Osteoblast (primary cell): ENCODE measurements around the gene CYS1. TPM values are rescaled to one million over a fixed set of nuclear protein-coding genes. Genes with fewer than 3 reads are reported as not detected.

Source experiments
- DNase-seq: peaks from one replicate; pipeline ENCODE4 v3.0.0; 2011; ENCODE audit warnings: low spot score, mixed read lengths; ENCODE audit not compliant: insufficient read length; ENCODE audit errors: missing footprints
- H2AFZ ChIP-seq: 2 replicates; pipeline ENCODE4 v1.6.0; 2011; ENCODE audit warnings: mild to moderate bottlenecking, low read length
- H3K27ac ChIP-seq: 2 replicates; pipeline ENCODE4 v1.5.1; 2011; ENCODE audit warnings: mild to moderate bottlenecking, low read depth, low read length, moderate library complexity
- H3K27me3 ChIP-seq: 2 replicates; pipeline ENCODE4 v1.6.0; 2012; ENCODE audit warnings: mild to moderate bottlenecking, control low read depth, inconsistent platforms, low read length, moderate library complexity; ENCODE audit not compliant: insufficient read depth
- H3K36me3 ChIP-seq: 2 replicates; pipeline ENCODE4 v1.5.1; 2011; ENCODE audit warnings: mild to moderate bottlenecking, low read length, control low read depth, moderate library complexity; ENCODE audit not compliant: insufficient read depth
- H3K4me1 ChIP-seq: 2 replicates; pipeline ENCODE4 v1.5.1; 2011; ENCODE audit warnings: mild to moderate bottlenecking, low read length, control low read depth, moderate library complexity; ENCODE audit not compliant: insufficient read depth
- H3K4me2 ChIP-seq: 2 replicates; pipeline ENCODE4 v1.6.0; 2011; ENCODE audit warnings: mild to moderate bottlenecking, low read length; ENCODE audit not compliant: insufficient read depth
- H3K4me3 ChIP-seq: fragments of 200-600 bp; sonication (generic); 3 replicates; pipeline ENCODE4 v1.5.1; 2012; ENCODE audit warnings: mild to moderate bottlenecking, low read length, inconsistent platforms; ENCODE audit not compliant: insufficient read depth
- H3K79me2 ChIP-seq: 2 replicates; pipeline ENCODE4 v1.6.0; 2012; ENCODE audit warnings: mild to moderate bottlenecking, low read length, control low read depth, inconsistent platforms; ENCODE audit not compliant: insufficient read depth
- H3K9me3 ChIP-seq: 2 replicates; pipeline ENCODE4 v1.5.1; 2011; ENCODE audit warnings: low read depth, low read length, control low read depth
- H4K20me1 ChIP-seq: 2 replicates; pipeline ENCODE4 v1.6.0; 2012; ENCODE audit warnings: mild to moderate bottlenecking, low read length, control low read depth; ENCODE audit not compliant: insufficient read depth
- total RNA-seq: library from RNA; depleted of rRNA; stranded (reverse); fragments of >200 nt; gene quantifications from 2 replicates; pipeline ENCODE4 v1.2.3, GENCODE V29; 2012
- TF ChIP-seq, protein P1 (sequence below): IDR thresholded peaks from 2 replicates; pipeline ENCODE4 v1.5.1; 2011; ENCODE audit warnings: mild to moderate bottlenecking, low read depth, low read length, moderate library complexity; ENCODE audit errors: extremely low read depth

The CYS1 gene
- total RNA-seq, 1 donor: 0.36 TPM

DNA sequence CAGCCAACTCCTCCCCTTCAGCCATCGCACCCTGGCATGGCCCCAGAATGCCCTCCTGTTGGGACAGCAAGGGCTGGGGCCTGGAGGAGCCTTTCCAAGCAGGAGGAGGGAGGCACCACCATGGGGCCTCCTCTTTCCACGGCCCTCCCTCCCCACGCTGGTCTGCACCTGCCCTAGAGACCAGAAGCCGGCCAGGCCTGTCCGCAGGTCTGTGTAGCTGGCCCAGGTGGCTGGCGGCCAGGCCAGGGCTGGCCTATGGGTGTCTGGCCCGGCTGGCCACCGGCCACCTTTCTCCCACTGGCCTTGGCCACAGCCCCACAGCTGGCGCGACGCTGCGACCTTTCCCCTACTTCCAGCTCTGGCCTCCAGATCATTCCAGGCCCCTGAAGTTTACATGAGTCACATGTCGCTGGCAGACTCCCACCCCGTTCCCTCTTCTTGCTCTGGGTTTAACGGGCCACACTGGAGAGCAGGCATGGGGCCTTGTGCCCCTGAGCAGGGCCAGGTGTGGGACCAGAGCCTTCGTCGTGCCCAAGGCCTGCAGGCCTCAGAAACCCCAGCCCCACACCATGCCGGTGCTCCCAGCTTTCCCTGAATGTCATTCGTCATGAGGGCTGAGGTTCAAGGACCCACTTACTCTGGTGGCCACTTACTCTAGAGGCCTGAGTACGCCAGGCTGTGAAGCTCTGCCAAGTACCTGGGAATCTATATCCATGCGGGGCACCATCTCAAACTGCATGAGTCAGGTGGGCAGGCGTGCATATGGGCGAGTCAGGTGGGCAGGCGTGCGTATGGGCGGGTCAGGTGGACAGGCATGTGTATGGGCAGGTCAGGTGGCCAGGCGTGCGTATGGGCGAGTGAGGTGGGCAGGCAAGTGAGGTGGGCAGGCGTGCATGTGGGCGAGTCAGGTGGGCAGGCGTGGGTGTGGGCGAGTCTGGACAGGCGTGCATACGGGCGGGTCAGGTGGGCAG lies 70.1 kb downstream of the CYS1 start:
- Histone ChIP-seq H3K27ac (no peak overlapping the region), H3K79me2 (no peaks in the 10 kb centered on the region), H3K36me3 (no peaks in the 10 kb centered on the region), H3K27me3 (no peaks in the 10 kb centered on the region), H3K4me3 (no peak overlapping the region), H3K9me3 (no peaks in the 10 kb centered on the region), H4K20me1 (no peaks in the 10 kb centered on the region), H2AFZ (peak overlapping the region; percentile 32), H3K4me1 (peaks cover 33% of the 10 kb centered on the region), H3K4me2 (no peak overlapping the region)
- TF ChIP-seq, protein P1, sequence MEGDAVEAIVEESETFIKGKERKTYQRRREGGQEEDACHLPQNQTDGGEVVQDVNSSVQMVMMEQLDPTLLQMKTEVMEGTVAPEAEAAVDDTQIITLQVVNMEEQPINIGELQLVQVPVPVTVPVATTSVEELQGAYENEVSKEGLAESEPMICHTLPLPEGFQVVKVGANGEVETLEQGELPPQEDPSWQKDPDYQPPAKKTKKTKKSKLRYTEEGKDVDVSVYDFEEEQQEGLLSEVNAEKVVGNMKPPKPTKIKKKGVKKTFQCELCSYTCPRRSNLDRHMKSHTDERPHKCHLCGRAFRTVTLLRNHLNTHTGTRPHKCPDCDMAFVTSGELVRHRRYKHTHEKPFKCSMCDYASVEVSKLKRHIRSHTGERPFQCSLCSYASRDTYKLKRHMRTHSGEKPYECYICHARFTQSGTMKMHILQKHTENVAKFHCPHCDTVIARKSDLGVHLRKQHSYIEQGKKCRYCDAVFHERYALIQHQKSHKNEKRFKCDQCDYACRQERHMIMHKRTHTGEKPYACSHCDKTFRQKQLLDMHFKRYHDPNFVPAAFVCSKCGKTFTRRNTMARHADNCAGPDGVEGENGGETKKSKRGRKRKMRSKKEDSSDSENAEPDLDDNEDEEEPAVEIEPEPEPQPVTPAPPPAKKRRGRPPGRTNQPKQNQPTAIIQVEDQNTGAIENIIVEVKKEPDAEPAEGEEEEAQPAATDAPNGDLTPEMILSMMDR: no peak
- DNase-seq: peak; percentile 96

DNA sequence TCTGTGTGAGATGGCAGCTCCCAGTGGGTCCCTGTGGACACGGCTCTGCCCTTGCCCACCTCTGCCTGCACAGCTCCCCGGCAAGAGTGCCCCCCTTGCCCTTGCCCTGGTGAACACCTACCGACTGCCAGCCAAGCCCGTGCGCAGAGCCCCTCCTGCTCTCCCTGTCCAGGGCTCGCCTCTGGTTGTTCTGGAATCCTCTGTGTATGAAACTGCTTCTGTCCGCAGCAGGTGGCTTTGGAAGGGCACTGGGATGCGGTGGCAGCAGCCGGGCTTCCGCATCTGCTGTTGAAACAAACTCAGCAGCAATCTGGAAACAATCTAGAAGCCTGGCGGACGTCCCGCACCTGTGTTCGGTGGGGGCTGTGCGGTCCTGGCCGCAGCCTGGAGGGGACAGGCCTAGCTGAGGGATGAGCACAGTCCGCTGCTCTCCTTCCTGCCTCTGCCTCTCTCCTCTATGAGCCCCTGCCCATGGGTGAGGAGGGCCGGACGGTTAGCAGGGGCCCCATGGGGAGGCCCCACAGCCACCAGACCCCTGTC lies 70.9 kb downstream of the CYS1 start:
- H3K27ac ChIP-seq: no peak overlapping the region
- no peaks in the 10 kb centered on the region for H3K9me3 ChIP-seq
- no peak overlapping the region for H3K4me3 ChIP-seq
- H3K4me1 ChIP-seq: peaks cover 33% of the 10 kb centered on the region
- TF ChIP-seq, protein P1: no peak
- H3K79me2 ChIP-seq: no peaks in the 10 kb centered on the region
- H3K27me3 ChIP-seq: no peaks in the 10 kb centered on the region
- no peaks in the 10 kb centered on the region for H4K20me1 ChIP-seq
- H3K36me3 ChIP-seq: no peaks in the 10 kb centered on the region
- H2AFZ ChIP-seq: no peak overlapping the region
- DNase-seq: peak; percentile 13
- no peak overlapping the region for H3K4me2 ChIP-seq

DNA sequence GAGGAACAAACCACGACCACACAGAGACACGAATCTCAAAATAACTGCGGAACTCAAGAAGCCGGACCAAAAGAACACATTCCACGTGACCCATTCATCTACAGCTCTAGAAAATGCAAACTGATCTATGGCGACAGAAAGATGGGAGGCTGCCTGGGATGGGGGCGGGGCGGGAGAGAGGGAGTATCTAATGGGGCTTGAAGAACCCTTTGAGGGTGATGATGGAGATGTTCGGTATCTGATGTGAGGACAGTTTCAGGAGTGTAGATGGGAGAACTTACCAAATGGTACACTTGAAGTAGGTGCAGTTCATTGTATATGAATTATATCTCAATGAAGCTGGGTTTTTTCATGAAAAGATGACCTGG lies 71.4 kb downstream of the CYS1 start:
- Histone ChIP-seq H3K4me2 (peak overlapping the region; percentile 75), H3K79me2 (no peaks in the 10 kb centered on the region), H3K27ac (peak overlapping the region; percentile 45), H3K27me3 (no peaks in the 10 kb centered on the region), H2AFZ (peak overlapping the region; percentile 67), H3K4me1 (peaks cover 33% of the 10 kb centered on the region), H3K36me3 (no peaks in the 10 kb centered on the region), H3K4me3 (peak overlapping the region; percentile 50), H4K20me1 (no peaks in the 10 kb centered on the region), H3K9me3 (no peaks in the 10 kb centered on the region)
- peak; percentile 88 for DNase-seq
- TF ChIP-seq, protein P1: no peak
